Esophagus muscularis mucosa (tissue), 4 donors: ENCODE results near the gene CAND1.
"Not testable (repeated sequence)": the region's sequence is repeated elsewhere in the genome, so short reads cannot be mapped to it uniquely, and the experiment has no call there.

Experiments
- EP300 ChIP-seq: sonication (generic); formaldehyde crosslinking; IDR thresholded peaks from one replicate; pipeline ENCODE4 v1.6.1; 2017; ENCODE audit warnings: antibody characterized with exemption
- POLR2A ChIP-seq: fragments of 450-650 bp; IDR thresholded peaks from one replicate; pipeline ENCODE4 v1.6.1; 2017; ENCODE audit warnings: antibody characterized with exemption, moderate library complexity, mild to moderate bottlenecking, low read depth
- POLR2AphosphoS5 ChIP-seq, 2 donors: sonication (generic); formaldehyde crosslinking; IDR thresholded peaks; one replicate each; pipeline ENCODE4 v1.6.1; 2017; ENCODE audit warnings: antibody characterized with exemption in 2 of 2
- TF ChIP-seq, protein P1 (sequence below), 3 experiments: fragments of 200-600 bp in 2 of 3; fragments of 450-650 bp in 1 of 3; sonication (generic) in 2 of 3; IDR thresholded peaks; one replicate each; pipeline ENCODE4 v1.5.1; 2017 to 2019; ENCODE audit warnings: antibody characterized with exemption in 3 of 3, mild to moderate bottlenecking in 2 of 3, moderate library complexity in 1 of 3

DNA sequence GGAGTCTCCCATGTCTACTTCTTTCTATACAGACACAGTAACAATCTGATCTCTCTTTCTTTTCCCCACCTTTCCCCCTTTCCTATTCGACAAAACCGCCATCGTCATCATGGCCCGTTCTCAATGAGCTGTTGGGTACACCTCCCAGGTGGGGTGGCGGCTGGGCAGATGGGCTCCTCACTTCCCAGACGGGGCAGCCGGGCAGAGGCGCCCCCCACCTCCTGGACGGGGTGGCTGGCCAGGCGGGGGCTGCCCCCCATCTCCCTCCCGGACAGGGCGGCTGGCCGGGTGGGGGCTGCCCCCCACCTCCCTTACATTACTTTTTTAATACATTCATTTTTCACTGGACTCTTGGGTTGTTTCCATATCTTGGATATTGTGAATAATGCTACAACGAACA, 71.9 kb downstream of the CAND1 start:
- TF ChIP-seq, protein P1, sequence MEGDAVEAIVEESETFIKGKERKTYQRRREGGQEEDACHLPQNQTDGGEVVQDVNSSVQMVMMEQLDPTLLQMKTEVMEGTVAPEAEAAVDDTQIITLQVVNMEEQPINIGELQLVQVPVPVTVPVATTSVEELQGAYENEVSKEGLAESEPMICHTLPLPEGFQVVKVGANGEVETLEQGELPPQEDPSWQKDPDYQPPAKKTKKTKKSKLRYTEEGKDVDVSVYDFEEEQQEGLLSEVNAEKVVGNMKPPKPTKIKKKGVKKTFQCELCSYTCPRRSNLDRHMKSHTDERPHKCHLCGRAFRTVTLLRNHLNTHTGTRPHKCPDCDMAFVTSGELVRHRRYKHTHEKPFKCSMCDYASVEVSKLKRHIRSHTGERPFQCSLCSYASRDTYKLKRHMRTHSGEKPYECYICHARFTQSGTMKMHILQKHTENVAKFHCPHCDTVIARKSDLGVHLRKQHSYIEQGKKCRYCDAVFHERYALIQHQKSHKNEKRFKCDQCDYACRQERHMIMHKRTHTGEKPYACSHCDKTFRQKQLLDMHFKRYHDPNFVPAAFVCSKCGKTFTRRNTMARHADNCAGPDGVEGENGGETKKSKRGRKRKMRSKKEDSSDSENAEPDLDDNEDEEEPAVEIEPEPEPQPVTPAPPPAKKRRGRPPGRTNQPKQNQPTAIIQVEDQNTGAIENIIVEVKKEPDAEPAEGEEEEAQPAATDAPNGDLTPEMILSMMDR (IDR thresholded peaks at IDR 0.05) = not testable (repeated sequence)
- TF ChIP-seq EP300; POLR2A; POLR2AphosphoS5 (IDR thresholded peaks at IDR 0.05): not testable (repeated sequence)
